H1 (cell line): ENCODE data around the gene KLHDC1. TPM values are rescaled to one million over a fixed set of nuclear protein-coding genes. Genes with fewer than 3 reads are reported as not detected.

Experiments used
- ASH2L ChIP-seq: fragments of 200-600, 300-600 bp; sonication (generic); IDR thresholded peaks from one replicate; pipeline ENCODE4 v1.7.1; 2017; ENCODE audit warnings: low read length
- BRCA1 ChIP-seq: IDR thresholded peaks from 2 replicates; pipeline ENCODE4 v1.6.1; 2012; ENCODE audit warnings: low read depth, low read length, improper control_type of control experiment
- CHD1 ChIP-seq: IDR thresholded peaks from 2 replicates; pipeline ENCODE4 v1.6.1; 2012; ENCODE audit warnings: low read depth, low read length, improper control_type of control experiment
- FOSL1 ChIP-seq: IDR thresholded peaks from 2 replicates; pipeline ENCODE4 v1.6.1; 2011; ENCODE audit warnings: mild to moderate bottlenecking, low read depth, low read length, moderate library complexity; ENCODE audit not compliant: insufficient read depth
- GABPA ChIP-seq: IDR thresholded peaks from 2 replicates; pipeline ENCODE4 v1.6.1; 2011; ENCODE audit warnings: mild to moderate bottlenecking, low read length, moderate library complexity, borderline replicate concordance; ENCODE audit not compliant: insufficient read depth
- GTF2F1 ChIP-seq: IDR thresholded peaks from 2 replicates; pipeline ENCODE4 v1.6.1; 2012; ENCODE audit warnings: low read depth, low read length, improper control_type of control experiment, borderline replicate concordance
- HDAC6 ChIP-seq: IDR thresholded peaks from one replicate; pipeline ENCODE4 v1.7.1; 2012; ENCODE audit warnings: low read depth, mild to moderate bottlenecking, inconsistent platforms, low read length, moderate library complexity
- JUND ChIP-seq: IDR thresholded peaks from 2 replicates; pipeline ENCODE4 v1.6.1; 2011; ENCODE audit warnings: mild to moderate bottlenecking, improper control_type of control experiment, low read length
- KDM1A ChIP-seq: fragments of 200-600, 300-600 bp; sonication (generic); IDR thresholded peaks from 2 replicates; pipeline ENCODE4 v1.7.1; 2016; ENCODE audit warnings: mild to moderate bottlenecking, low read length, borderline replicate concordance
- KDM4A ChIP-seq: IDR thresholded peaks from one replicate; pipeline ENCODE4 v1.7.1; 2012; ENCODE audit warnings: low read depth, mild to moderate bottlenecking, moderate library complexity, low read length, inconsistent platforms; ENCODE audit not compliant: severe bottlenecking
- NANOG ChIP-seq: IDR thresholded peaks from 2 replicates; pipeline ENCODE4 v1.6.1; 2011; ENCODE audit warnings: low read length, low read depth, mild to moderate bottlenecking, inconsistent platforms; ENCODE audit not compliant: insufficient read depth, poor library complexity, severe bottlenecking
- NRF1 ChIP-seq: IDR thresholded peaks from 2 replicates; pipeline ENCODE4 v1.6.1; 2011; ENCODE audit warnings: mild to moderate bottlenecking, low read depth, low read length, improper control_type of control experiment
- POLR2A ChIP-seq, 2 experiments: IDR thresholded peaks; 1 replicate in 1 of 2; 2 replicates in 1 of 2; pipeline ENCODE4 v1.6.1; 2011; ENCODE audit warnings: low read depth in 2 of 2, low read length in 2 of 2, mild to moderate bottlenecking in 2 of 2; ENCODE audit errors: control extremely low read depth in 1 of 2
- RFX5 ChIP-seq: IDR thresholded peaks from 2 replicates; pipeline ENCODE4 v1.6.1; 2011; ENCODE audit warnings: low read depth, low read length, improper control_type of control experiment, borderline replicate concordance
- SRF ChIP-seq: IDR thresholded peaks from 2 replicates; pipeline ENCODE4 v1.6.1; 2011; ENCODE audit warnings: mild to moderate bottlenecking, low read depth, low read length, moderate library complexity
- SUZ12 ChIP-seq: fragments of 200-600 bp; sonication (generic); IDR thresholded peaks from 2 replicates; pipeline ENCODE4 v1.6.1; 2012; ENCODE audit warnings: mild to moderate bottlenecking, inconsistent platforms, low read length, moderate library complexity, mixed read lengths
- TAF1 ChIP-seq: IDR thresholded peaks from 2 replicates; pipeline ENCODE4 v1.6.1; 2011; ENCODE audit warnings: mild to moderate bottlenecking, low read depth, low read length
- TAF7 ChIP-seq: optimal IDR thresholded peaks from 2 replicates; pipeline ENCODE3; 2011; ENCODE audit warnings: low read depth, mild to moderate bottlenecking, inconsistent platforms, low read length, moderate library complexity, borderline replicate concordance
- TCF12 ChIP-seq: IDR thresholded peaks from 2 replicates; pipeline ENCODE4 v1.6.1; 2011; ENCODE audit warnings: low read depth, mild to moderate bottlenecking, low read length
- TEAD4 ChIP-seq: IDR thresholded peaks from 2 replicates; pipeline ENCODE4 v1.6.1; 2012; ENCODE audit warnings: low read depth, low read length, inconsistent platforms, mixed read lengths
- YY1 ChIP-seq: IDR thresholded peaks from 2 replicates; pipeline ENCODE4 v1.6.1; 2011; ENCODE audit warnings: low read depth, mild to moderate bottlenecking, low read length
- polyA plus RNA-seq, 7 experiments: library from polyadenylated mRNA; depleted of rRNA in 3 of 7; stranded (reverse) in 5 of 7; unstranded in 2 of 7; fragments of >200 nt in 5 of 7; fragments of 200-250 nt in 2 of 7; gene quantifications; 1 replicate in 5 of 7; 2 replicates in 1 of 7; 4 replicates in 1 of 7; pipeline versions ENCODE4 v1.2.1 to v1.2.3, GENCODE V29; 2011 to 2013; ENCODE audit warnings: missing spikeins in 2 of 7, mixed read lengths in 2 of 7
- total RNA-seq: library from RNA; stranded (reverse); fragmentation: NEBNext Ultra II Directional; extraction: Animal tissue kit (Norgen Biotek cat#: 25700); gene quantifications from 2 replicates; pipeline ENCODE4 v1.2.1, GENCODE V29; 2021
- TF ChIP-seq, protein P1 (sequence below): IDR thresholded peaks from 2 replicates; pipeline ENCODE4 v1.6.1; 2012; ENCODE audit warnings: inconsistent platforms
- TF ChIP-seq, protein P2 (sequence below): IDR thresholded peaks from 2 replicates; pipeline ENCODE4 v1.6.1; 2012; ENCODE audit warnings: low read length, inconsistent platforms

The KLHDC1 gene
- total and polyA plus RNA-seq, 2 of the 8 experiments (the other 6 are each of a cell fraction or from before 2014, with no cell fraction given) = 0.08 TPM; not detected in 1

- TF ChIP-seq GABPA (no peak), NANOG (no peak), KDM4A (peak; percentile 66), SRF (no peak; the same call in 1 of the 2 replicates), KDM1A (no peak), JUND (no peak), POLR2A (IDR thresholded peaks at IDR 0.05; ENCODE audit: control extremely low read depth in 1 of 2, low read depth in 2 of 2, low read length in 2 of 2) (peak; percentile 16 to 86; a peak in 1 of 3 replicates), YY1 (peak; percentile 91), FOSL1 (no peak), RFX5 (no peak), SUZ12 (no peak), CHD1 (no peak), TCF12 (no peak), TEAD4 (no peak), NRF1 (no peak), HDAC6 (no peak), TAF1 (peak; percentile 61), TAF7 (no peak), BRCA1 (no peak), GTF2F1 (no peak), ASH2L (peak; percentile 83)
- TF ChIP-seq, protein P1, sequence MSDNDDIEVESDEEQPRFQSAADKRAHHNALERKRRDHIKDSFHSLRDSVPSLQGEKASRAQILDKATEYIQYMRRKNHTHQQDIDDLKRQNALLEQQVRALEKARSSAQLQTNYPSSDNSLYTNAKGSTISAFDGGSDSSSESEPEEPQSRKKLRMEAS = peak; percentile 86
- TF ChIP-seq, protein P2, sequence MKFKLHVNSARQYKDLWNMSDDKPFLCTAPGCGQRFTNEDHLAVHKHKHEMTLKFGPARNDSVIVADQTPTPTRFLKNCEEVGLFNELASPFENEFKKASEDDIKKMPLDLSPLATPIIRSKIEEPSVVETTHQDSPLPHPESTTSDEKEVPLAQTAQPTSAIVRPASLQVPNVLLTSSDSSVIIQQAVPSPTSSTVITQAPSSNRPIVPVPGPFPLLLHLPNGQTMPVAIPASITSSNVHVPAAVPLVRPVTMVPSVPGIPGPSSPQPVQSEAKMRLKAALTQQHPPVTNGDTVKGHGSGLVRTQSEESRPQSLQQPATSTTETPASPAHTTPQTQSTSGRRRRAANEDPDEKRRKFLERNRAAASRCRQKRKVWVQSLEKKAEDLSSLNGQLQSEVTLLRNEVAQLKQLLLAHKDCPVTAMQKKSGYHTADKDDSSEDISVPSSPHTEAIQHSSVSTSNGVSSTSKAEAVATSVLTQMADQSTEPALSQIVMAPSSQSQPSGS = no peak
Observed at GRCh38 chr14:49768301-49769121, 75.6 kb downstream of the KLHDC1 start (continued).
